WTC11 (cell line): ENCODE data around the gene ZFHX3. TPM values are rescaled to one million over a fixed set of nuclear protein-coding genes. Genes with fewer than 3 reads are reported as not detected.

Source experiments
- ATAC-seq: fragments of 200-7000 bp; cut with Tn5 transposase; 2 replicates; pipeline ENCODE4 v1.10.0; 2021; ENCODE audit warnings: mild to moderate bottlenecking, moderate library complexity
- CTCF ChIA-PET: fragments of 300-600 bp; sonication (Branson Sonifier 250); formaldehyde crosslinking; loops from one replicate; lab custom pipeline; 2021; ENCODE audit warnings: antibody characterized with exemption; lab: Charles Lee
- POLR2A ChIA-PET: fragments of 350-600 bp; sonication (Branson Sonifier 250); formaldehyde crosslinking; loops from one replicate; lab custom pipeline; 2021; ENCODE audit warnings: antibody characterized with exemption; lab: Charles Lee
- DNase-seq: peaks from one replicate; pipeline ENCODE4 v3.0.0; 2021; ENCODE audit warnings: low spot score
- H3K27ac Mint-ChIP-seq: 2 replicates; pipeline ENCODE4 v1.8.0; 2021; ENCODE audit warnings: mixed read lengths
- H3K27me3 Mint-ChIP-seq: 2 replicates; pipeline ENCODE4 v1.8.0; 2021; ENCODE audit warnings: low read depth, mild to moderate bottlenecking, moderate library complexity, mixed read lengths
- H3K36me3 Mint-ChIP-seq: 2 replicates; pipeline ENCODE4 v1.8.0; 2021; ENCODE audit warnings: mixed read lengths
- H3K4me1 Mint-ChIP-seq: 2 replicates; pipeline ENCODE4 v1.8.0; 2022; ENCODE audit warnings: mixed read lengths
- H3K4me3 Mint-ChIP-seq: 2 replicates; pipeline ENCODE4 v1.8.0; 2021; ENCODE audit warnings: mild to moderate bottlenecking, moderate library complexity, mixed read lengths
- H3K9me3 Mint-ChIP-seq: 2 replicates; pipeline ENCODE4 v1.8.0; 2021; ENCODE audit warnings: mixed read lengths
- ATF6 ChIP-seq: sonication (generic); formaldehyde crosslinking; IDR thresholded peaks from 2 replicates; pipeline ENCODE4 v1.8.1; 2023; ENCODE audit warnings: mild to moderate bottlenecking, missing genetic modification reagents
- CREM ChIP-seq: sonication (generic); formaldehyde crosslinking; IDR thresholded peaks from 2 replicates; pipeline ENCODE4 v1.8.1; 2022; ENCODE audit warnings: mild to moderate bottlenecking, missing genetic modification reagents, moderate library complexity
- ETV6 ChIP-seq: sonication (generic); formaldehyde crosslinking; IDR thresholded peaks from 2 replicates; pipeline ENCODE4 v1.8.1; 2022; ENCODE audit warnings: mild to moderate bottlenecking, missing genetic modification reagents
- FOXJ3 ChIP-seq: sonication (generic); formaldehyde crosslinking; IDR thresholded peaks from 2 replicates; pipeline ENCODE4 v1.9.0; 2021; ENCODE audit warnings: missing genetic modification reagents, mild to moderate bottlenecking, borderline replicate concordance
- FOXK1 ChIP-seq: sonication (generic); formaldehyde crosslinking; IDR thresholded peaks from 2 replicates; pipeline ENCODE4 v1.8.0; 2022; ENCODE audit warnings: mild to moderate bottlenecking, moderate library complexity, missing genetic modification reagents
- GABPB1 ChIP-seq: sonication (generic); formaldehyde crosslinking; IDR thresholded peaks from 2 replicates; pipeline ENCODE4 v1.8.1; 2023; ENCODE audit warnings: mild to moderate bottlenecking, missing genetic modification reagents
- IRF1 ChIP-seq: sonication (generic); formaldehyde crosslinking; IDR thresholded peaks from 2 replicates; pipeline ENCODE4 v1.8.0; 2023; ENCODE audit warnings: missing genetic modification reagents
- MXD4 ChIP-seq: fragments of 250-450 bp; sonication (Bioruptor Pico); IDR thresholded peaks from 2 replicates; pipeline ENCODE4 v1.8.0; 2021; ENCODE audit warnings: mild to moderate bottlenecking, moderate library complexity, borderline replicate concordance
- NR2C2 ChIP-seq: sonication (generic); formaldehyde crosslinking; IDR thresholded peaks from 2 replicates; pipeline ENCODE4 v1.8.0; 2022; ENCODE audit warnings: mild to moderate bottlenecking, missing genetic modification reagents
- OVOL2 ChIP-seq: fragments of 250-450 bp; sonication (Bioruptor Pico); IDR thresholded peaks from 2 replicates; pipeline ENCODE4 v1.9.0; 2021; ENCODE audit warnings: mild to moderate bottlenecking, borderline replicate concordance
- TCF7 ChIP-seq: sonication (generic); formaldehyde crosslinking; IDR thresholded peaks from 2 replicates; pipeline ENCODE4 v1.8.0; 2022; ENCODE audit warnings: mild to moderate bottlenecking, low read depth, missing genetic modification reagents, moderate library complexity
- ZNF121 ChIP-seq: sonication (generic); formaldehyde crosslinking; IDR thresholded peaks from 2 replicates; pipeline ENCODE4 v1.8.0; 2023; ENCODE audit warnings: missing genetic modification reagents
- ZNF425 ChIP-seq: fragments of 250-450 bp; sonication (Bioruptor Pico); conservative IDR thresholded peaks from 2 replicates; pipeline ENCODE4 v1.9.0; 2021; ENCODE audit warnings: mild to moderate bottlenecking
- ZNF671 ChIP-seq: fragments of 250-450 bp; sonication (Bioruptor Pico); IDR thresholded peaks from 2 replicates; pipeline ENCODE4 v1.8.0; 2021; ENCODE audit warnings: mild to moderate bottlenecking
- total RNA-seq: library from RNA; stranded (reverse); gene quantifications from 3 replicates; pipeline ENCODE4 v1.2.3, GENCODE V29; 2021
- TF ChIP-seq, protein P1 (sequence below): fragments of 250-450 bp; sonication (Bioruptor Pico); IDR thresholded peaks from 2 replicates; pipeline ENCODE4 v1.9.0; 2021; ENCODE audit warnings: mild to moderate bottlenecking, borderline replicate concordance
- TF ChIP-seq, protein P2 (sequence below): sonication (generic); formaldehyde crosslinking; conservative IDR thresholded peaks from 2 replicates; pipeline ENCODE4 v1.8.1; 2023; ENCODE audit warnings: mild to moderate bottlenecking, low read depth, missing genetic modification reagents, moderate library complexity

ZFHX3 gene
- total RNA-seq, 1 experiment from 2014 or later = 5.7 TPM

- TF ChIP-seq, protein P1, sequence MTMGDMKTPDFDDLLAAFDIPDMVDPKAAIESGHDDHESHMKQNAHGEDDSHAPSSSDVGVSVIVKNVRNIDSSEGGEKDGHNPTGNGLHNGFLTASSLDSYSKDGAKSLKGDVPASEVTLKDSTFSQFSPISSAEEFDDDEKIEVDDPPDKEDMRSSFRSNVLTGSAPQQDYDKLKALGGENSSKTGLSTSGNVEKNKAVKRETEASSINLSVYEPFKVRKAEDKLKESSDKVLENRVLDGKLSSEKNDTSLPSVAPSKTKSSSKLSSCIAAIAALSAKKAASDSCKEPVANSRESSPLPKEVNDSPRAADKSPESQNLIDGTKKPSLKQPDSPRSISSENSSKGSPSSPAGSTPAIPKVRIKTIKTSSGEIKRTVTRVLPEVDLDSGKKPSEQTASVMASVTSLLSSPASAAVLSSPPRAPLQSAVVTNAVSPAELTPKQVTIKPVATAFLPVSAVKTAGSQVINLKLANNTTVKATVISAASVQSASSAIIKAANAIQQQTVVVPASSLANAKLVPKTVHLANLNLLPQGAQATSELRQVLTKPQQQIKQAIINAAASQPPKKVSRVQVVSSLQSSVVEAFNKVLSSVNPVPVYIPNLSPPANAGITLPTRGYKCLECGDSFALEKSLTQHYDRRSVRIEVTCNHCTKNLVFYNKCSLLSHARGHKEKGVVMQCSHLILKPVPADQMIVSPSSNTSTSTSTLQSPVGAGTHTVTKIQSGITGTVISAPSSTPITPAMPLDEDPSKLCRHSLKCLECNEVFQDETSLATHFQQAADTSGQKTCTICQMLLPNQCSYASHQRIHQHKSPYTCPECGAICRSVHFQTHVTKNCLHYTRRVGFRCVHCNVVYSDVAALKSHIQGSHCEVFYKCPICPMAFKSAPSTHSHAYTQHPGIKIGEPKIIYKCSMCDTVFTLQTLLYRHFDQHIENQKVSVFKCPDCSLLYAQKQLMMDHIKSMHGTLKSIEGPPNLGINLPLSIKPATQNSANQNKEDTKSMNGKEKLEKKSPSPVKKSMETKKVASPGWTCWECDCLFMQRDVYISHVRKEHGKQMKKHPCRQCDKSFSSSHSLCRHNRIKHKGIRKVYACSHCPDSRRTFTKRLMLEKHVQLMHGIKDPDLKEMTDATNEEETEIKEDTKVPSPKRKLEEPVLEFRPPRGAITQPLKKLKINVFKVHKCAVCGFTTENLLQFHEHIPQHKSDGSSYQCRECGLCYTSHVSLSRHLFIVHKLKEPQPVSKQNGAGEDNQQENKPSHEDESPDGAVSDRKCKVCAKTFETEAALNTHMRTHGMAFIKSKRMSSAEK (CRISPR knock-in tag) = no peak
- TF ChIP-seq ZNF671 (CRISPR knock-in tag) = no peak
- TF ChIP-seq FOXJ3 (CRISPR knock-in tag) = no peak
- TF ChIP-seq FOXK1 (CRISPR knock-in tag) = no peak
- peak; percentile 69; the same call in 1 of the 2 replicates for TF ChIP-seq ETV6 (CRISPR knock-in tag)
- TF ChIP-seq, protein P2, sequence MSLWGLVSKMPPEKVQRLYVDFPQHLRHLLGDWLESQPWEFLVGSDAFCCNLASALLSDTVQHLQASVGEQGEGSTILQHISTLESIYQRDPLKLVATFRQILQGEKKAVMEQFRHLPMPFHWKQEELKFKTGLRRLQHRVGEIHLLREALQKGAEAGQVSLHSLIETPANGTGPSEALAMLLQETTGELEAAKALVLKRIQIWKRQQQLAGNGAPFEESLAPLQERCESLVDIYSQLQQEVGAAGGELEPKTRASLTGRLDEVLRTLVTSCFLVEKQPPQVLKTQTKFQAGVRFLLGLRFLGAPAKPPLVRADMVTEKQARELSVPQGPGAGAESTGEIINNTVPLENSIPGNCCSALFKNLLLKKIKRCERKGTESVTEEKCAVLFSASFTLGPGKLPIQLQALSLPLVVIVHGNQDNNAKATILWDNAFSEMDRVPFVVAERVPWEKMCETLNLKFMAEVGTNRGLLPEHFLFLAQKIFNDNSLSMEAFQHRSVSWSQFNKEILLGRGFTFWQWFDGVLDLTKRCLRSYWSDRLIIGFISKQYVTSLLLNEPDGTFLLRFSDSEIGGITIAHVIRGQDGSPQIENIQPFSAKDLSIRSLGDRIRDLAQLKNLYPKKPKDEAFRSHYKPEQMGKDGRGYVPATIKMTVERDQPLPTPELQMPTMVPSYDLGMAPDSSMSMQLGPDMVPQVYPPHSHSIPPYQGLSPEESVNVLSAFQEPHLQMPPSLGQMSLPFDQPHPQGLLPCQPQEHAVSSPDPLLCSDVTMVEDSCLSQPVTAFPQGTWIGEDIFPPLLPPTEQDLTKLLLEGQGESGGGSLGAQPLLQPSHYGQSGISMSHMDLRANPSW = no peak
- 0 out of 2 replicates have a peak, but pooled peaks have one; percentile 13 for TF ChIP-seq ZNF121 (CRISPR knock-in tag)
- TF ChIP-seq TCF7 (CRISPR knock-in tag) = no peak
- TF ChIP-seq ATF6 (CRISPR knock-in tag) = no peak
- no peak for TF ChIP-seq OVOL2 (CRISPR knock-in tag)
- TF ChIP-seq NR2C2 (CRISPR knock-in tag) = no peak
Measured at GRCh38 chr16:73047536-73048291, at the start of gene ZFHX3 (continued).

GRCh38 chr16:73096510-73096909, 48.6 kb upstream of the ZFHX3 start:
- TF ChIP-seq GABPB1 (CRISPR knock-in tag) = no peak
- no peaks in the 10 kb centered on the region for H3K9me3 Mint-ChIP-seq
- POLR2A ChIA-PET = interaction anchor here (0.7 to 1.0 kb wide), 2 partner anchors 33 to 252 kb away, joined by 3 read pairs; no protein-coding TSS in a partner anchor

DNA sequence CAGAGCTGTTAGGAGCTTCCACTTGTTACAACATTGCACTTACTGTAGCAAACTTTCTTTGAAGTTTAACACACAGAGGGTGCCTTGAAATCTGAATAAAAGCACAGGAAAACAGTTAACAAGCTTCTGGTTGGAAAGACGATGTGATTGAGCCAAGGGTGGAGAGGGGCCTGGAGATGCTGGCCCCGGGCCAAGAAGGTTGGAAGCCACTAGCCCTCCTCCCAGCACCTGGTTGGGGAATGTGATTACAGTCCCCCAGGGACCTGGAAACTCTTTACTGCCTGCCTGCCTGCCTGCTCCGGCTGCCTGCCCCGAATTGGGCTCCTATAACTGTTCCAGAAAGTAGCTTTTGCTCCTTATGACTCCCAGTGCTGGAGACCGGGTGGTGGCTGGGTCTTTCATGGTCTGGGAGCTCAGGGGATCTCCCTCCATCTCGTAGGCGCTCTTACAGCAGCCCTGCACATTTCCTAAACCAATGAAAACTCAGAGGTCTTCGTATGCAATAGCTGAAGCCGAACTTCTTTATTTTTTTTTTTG, 48.0 kb upstream of the ZFHX3 start:
- no peaks in the 10 kb centered on the region for H3K27me3 Mint-ChIP-seq
- no peaks in the 10 kb centered on the region for H3K4me1 Mint-ChIP-seq
- ChIA-PET CTCF (interaction anchor here (0.9 to 2.0 kb wide), 5 partner anchors 81 to 278 kb away, joined by 3 to 11 read pairs (median 5); no protein-coding TSS in a partner anchor), POLR2A (interaction anchor here (1.0 kb wide), 1 partner anchor 34 kb away, joined by 3 read pairs; no protein-coding TSS in a partner anchor)
- H3K9me3 Mint-ChIP-seq = no peaks in the 10 kb centered on the region
- no peaks in the 10 kb centered on the region for H3K36me3 Mint-ChIP-seq
- peak; percentile 20 for DNase-seq
- no peak overlapping the region for H3K27ac Mint-ChIP-seq
- ATAC-seq = peak; percentile 71
- H3K4me3 Mint-ChIP-seq = no peak overlapping the region
- no peak for TF ChIP-seq ETV6 (CRISPR knock-in tag)
- TF ChIP-seq ZNF671 (CRISPR knock-in tag) = no peak
- TF ChIP-seq MXD4 (CRISPR knock-in tag) = no peak
- TF ChIP-seq, protein P2 = no peak
- TF ChIP-seq IRF1 = no peak
- no peak for TF ChIP-seq CREM (CRISPR knock-in tag)
- no peak for TF ChIP-seq ZNF425 (CRISPR knock-in tag)

More at GRCh38 chr16:73096510-73096909, 48.6 kb upstream of the ZFHX3 start:
- Mint-ChIP-seq H3K36me3 (no peaks in the 10 kb centered on the region), H3K27me3 (no peaks in the 10 kb centered on the region), H3K4me3 (no peak overlapping the region), H3K4me1 (no peaks in the 10 kb centered on the region), H3K27ac (no peak overlapping the region)
- DNase-seq (no peak), ATAC-seq (no peak)
- CTCF ChIA-PET = interaction anchor here (0.7 to 1.5 kb wide), 5 partner anchors 47 to 279 kb away, joined by 3 to 6 read pairs (median 4); no protein-coding TSS in a partner anchor
